HG02943 (cell line): ENCODE measurements around the gene FAM162A.
A peak's percentile ranks its signal among the peaks of the same experiment; 100 is the strongest.

Experiments
- ATAC-seq: cut with Tn5 transposase; IDR thresholded peaks from one replicate; pipeline ENCODE4 v1.9.1; 2021; ENCODE audit warnings: mild to moderate bottlenecking, low read depth, moderate library complexity; ENCODE audit not compliant: unreplicated experiment

Gene FAM162A

DNA sequence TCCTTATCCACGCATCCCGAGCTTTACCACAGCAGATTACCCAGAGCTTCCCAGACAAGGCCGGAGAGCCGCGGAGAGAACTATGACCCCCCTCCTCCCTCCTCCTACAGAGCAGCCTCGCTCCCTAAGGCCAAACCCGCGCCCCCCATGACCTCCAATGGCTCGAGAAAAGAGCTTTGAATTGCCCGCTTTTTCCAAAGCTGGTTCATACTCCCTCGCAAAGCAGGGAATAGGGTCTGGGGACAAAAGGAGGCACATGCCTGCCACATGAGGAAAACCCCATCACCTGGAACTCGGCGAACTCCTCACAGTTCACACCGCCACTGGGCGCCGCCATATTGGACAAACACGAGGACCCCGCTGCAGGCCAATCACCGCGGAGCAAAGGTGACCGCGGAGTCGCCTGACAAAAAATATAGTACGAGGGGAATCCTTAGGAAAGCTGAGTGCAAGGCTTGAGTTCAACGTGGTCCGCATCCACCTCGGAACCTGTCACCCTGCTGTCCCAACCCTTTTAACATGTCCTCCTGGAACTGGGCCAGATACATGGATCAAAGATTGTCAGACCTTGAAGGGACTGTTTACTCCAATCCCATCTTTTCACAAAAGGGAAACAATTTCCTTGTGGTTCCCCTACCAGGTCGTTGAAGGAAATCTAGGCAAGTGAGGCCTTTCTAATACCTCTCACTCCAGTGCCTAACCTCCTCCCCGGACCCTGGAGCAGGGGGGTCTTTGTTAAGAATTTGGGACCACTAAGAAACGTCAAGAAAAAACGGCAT lies 905 bp upstream of the FAM162A start, which contains the start of gene MIX23:
Gene MIX23, minus strand, starts transcription at position 344 of the 779 bp plus-strand sequence. Its CDS starts 7 bp downstream, at position 337.
- peak; percentile 40 for ATAC-seq

DNA sequence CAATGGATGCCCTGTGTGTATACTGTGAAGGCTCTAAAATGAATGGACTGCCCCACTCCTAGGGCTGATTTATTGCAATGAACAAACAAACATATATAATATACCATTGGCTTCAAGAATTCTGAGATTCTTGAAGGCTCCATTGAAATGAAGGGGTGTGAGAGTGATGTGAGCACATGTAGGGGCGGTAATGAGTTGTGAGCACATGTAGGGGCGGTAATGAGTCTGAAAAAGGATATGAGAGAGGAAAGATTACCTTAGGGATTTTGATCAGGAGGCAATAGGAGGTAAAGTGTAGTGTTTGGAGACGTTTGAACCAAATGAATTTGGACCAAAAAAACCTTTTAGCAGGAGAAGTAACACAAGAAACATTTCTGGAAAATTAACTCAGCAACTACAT lies 3.7 kb downstream of the FAM162A start:
- no peak for ATAC-seq

DNA sequence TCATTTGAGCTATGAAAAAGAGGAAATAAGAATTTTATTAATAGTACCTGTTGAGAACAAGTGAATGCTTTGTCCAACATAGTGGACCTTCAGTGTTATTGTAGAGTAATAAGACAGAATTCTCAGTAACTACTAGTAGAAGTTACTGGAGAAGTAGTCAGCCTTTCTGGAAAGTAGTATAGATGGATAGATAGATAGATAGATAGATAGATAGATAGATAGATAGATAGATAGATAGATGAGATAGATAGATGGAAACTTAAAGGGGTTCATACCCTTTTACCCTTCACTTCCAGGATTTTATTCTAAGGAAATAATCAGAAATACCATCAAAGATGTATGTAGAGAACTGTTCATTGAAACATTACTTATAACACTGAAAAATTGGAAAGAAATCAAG lies 5.2 kb downstream of the FAM162A start:
- no peak for ATAC-seq

DNA sequence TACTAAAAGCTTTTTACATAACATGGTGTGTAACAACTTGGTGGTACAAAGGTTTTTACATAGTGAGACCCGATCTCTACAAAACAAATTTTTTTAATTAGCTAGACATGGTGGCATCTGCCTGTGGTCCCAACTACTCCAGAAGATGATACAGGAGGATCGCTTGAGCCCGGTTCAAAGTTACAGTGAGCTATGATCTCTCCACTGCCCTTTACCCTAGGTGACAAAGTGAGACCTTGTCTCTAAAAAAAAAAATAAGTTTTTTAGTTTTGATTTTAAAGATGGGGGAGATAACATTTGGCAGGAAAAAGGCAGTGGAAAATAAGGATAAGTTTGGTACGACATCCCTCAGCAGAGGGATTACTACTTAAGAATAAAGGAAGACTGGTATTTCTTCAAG lies 5.9 kb downstream of the FAM162A start:
- ATAC-seq: no peak

DNA sequence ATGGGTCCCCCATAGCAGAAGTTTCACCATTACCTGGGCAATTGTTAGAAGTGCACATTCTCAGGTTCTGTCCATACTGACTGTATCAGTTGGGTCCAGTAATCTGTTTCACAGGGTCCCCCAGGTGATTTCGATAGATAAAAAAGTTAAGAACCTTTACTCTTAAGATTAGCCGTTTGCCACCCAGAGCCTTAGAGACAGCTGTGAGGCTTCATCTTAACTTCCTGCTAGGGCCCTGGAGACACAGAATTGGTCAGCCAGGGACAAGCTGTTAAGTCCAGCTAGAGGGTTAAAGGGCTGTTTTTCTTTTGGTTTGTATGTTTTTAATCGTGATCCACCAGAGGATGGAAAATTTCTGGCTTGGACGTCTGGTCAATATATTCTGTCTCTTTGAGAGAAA lies 6.7 kb downstream of the FAM162A start:
- no peak for ATAC-seq

DNA sequence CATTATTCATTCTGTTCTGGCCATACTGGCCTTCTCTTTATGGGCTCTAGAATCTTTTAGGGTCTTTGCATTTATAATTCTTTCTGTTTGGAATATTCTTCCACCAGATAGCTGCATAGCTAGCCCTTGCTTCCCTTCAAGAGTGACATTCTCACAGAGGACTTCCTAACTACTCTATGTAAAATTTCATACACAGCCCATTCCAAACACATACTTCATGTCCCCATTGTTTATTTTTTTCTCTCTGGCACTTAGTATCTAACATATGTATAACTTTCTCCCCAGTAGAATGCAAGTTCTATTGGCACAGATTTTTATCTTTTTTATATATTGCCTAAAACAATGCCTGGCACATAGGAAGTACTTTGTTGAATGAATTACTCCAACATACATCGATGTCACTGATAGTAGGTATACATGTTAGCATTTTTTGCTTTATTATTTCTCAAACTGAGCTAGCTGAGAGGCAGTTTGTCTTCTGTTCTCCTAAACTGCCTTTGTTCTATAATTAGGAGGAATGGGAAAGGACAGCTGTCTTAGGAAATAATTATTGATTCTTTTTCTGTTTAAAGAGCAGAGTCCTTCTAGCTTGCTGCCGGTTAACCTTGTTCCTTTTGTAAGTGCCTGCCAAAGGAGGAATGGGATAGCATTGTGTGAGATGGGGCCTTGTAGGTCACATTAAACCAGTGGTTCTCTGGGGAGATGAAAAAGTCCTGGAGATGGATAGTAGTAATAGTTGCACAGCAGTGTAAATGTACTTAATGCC lies 7.9 kb downstream of the FAM162A start:
- no peak for ATAC-seq

DNA sequence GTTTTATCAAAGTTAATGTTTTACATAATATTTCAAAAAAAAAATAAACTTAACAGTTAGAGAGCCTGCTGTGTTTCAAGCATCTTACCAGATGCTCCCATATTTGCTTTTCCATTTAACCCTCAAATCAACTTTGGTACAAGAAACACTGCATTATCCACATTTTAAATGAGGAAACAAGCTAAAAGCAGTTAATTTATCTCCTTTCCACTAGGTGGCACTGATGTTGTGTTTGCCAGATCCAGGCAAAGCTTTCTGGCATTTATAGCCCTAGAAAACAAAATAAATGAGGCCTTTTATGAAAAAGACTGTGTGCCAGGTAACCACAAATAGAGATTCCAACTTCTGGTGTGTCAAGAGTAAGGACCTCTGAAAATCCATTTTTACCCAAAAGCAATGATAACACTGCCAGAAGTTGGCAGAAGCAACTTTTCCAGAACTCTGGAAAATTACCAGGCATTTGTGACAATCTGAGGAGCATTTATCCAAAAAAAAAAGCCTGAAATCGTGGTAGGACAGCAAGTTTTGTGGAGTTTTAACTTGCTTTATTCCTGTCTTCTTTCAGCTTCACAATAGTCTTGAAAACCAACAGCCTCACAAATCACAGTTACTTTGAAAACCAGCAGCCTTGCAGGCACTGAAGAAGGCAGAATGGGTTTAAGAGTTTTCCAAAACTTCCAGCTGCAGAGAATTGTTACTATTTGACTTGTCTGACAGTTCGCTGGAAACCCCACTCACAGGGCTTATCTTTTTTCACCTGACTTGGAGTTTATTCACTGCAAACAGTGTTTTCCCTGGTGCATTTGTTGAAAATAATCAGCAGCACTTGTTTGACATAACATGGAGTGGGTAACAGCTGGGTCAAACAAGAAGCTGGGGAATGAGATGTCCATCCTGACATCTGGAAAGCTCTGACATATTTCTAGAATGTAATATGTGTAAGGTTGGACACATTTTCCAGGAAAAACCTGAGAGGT lies 9.2 kb downstream of the FAM162A start:
- ATAC-seq: no peak

DNA sequence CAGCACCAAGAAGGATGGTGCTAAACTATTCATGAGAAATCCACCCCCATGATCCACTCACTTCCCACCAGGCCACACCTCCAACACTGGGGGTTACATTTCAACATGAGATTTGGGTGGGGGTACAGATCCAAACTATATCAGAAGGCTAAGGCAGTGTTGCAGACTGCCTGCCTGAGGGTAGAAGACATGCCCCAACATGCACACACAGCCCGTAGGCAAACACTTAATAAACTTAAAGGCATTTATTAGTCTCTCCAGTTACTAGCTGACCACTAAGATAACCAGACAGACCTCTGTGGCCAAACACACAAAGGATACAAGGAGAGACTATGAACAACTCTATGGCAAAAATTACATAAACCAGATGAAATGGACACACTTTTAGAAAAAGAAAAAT lies 10.2 kb downstream of the FAM162A start:
- ATAC-seq: no peak

DNA sequence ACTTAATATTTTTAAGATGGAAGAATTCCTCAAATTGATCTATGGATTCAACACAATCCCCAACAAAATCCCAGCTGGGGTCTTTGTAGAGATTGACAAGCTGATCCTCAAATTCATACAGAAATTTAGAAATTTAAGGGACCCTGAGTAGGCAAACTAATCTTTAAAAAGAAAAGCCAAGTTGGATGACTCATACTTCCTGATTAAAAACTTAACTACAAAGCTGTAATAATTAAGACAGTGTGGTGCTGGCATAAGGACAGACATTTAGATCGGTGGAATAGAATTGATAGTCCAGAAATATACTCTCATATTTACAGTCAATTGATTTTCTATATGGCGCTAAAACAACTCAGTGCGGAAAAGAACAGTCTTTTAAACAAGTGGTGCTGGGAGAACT lies 11.6 kb downstream of the FAM162A start:
- ATAC-seq: no peak

DNA sequence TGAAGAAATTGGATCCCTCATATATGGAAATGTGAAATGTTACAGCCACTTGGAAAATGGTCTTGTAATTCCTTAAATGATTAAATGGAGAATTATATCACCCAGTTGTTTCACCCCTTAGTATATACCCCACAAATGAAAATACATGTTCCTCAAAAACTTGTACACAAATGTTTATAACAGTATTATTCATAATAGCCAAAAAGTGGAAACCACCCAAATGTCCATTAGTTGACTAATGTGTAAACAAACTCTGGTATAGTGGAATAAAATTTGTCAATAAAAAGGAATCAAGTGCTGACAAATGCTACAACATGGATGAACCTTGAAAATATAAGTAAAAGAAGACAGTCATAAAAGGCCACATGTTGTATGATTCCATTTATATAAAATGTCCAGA lies 12.5 kb downstream of the FAM162A start:
- ATAC-seq: no peak

DNA sequence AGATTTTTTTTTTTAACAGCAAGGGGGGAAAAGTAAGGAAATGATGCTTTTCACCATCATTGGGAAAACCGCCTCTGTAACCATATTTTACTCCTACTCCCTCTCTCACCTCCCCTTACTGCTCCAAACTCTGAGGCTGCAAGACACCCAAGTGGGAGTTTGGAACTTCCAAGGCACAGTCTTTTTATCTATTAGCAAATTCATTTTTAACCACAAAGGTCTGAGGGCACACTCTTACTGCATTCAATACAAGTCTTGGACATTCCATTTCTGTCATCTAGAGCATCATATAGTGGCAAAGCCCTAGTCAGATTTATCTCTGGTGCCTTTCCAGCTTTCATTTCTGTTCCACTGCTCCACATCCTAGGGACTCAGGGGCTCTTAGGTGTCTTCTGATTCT lies 13.2 kb downstream of the FAM162A start:
- ATAC-seq: no peak

DNA sequence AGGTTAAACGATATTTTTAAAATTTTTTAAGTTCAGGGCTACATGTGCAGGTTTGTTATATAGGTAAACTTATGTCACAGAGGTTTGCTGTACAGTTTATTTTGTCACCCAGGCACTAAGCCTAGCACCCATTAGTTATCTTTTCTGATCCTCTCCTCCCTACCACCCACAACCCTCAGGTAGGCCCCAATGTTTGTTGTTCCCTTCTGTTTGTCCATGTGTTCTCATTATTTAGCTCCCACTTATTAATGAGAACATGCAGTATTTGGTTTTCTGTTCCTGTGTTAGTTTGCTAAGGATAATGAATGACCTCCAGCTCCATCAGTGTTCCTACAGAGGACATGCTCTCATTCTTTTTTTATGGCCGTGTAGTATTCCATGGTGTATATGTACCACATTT lies 14.9 kb downstream of the FAM162A start:
- no peak for ATAC-seq

DNA sequence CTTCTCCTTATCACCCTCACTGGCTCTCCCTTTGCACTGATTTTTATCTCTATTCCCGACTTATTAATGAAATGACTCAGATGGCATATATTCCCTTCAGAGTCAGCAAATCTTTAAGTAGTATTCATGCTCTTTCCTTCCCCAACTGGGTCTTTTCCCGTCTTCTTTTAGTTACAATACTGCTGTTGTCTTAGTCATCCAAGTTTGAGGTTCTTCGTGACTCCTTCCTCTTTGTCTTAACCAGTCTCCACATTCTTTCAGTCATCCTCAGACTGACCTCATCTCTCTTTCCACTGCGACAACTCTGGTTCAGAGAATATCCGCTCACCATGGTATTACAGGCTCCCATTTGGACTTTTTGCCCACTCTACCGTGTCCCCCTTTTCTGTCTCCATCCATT lies 19.5 kb downstream of the FAM162A start:
- ATAC-seq: no peak

DNA sequence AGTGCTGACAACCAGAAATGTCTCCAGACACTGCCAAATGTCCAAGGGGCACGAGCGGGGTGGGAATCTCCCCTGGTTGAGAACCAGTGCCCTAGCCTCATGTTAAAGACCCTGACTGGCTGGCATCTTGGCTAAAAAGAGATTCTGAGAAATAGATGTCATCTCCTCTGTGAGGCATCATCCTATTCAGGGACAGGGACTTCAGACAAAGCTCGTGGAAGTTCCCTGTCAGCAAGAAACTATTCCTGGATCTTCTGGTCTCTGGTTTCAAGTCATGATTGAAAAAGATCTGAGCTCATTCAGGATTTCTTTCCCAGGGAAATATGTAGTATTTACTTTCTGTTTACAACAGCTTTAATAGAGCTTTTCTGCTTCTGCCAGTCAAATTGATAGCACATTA lies 21.0 kb downstream of the FAM162A start:
- ATAC-seq: no peak

DNA sequence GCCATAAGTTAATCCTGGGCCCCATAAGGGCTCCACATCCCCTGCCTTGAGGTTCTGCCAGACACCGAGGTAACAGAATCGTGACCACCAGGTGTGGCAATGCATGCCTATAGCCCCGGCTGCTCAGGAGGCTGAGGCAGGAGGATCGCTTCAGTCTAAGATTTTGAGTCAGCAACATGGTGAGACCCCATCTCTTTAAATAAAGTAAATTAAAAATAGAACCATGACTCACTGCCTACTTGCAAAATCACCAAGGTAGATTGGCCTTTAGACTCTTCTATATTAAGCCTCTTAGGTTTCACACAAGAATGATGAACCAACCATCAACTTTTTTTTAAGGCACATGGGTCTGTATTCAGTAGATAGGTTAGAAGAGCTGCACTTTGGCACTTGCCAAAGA lies 22.2 kb downstream of the FAM162A start:
- no peak for ATAC-seq

DNA sequence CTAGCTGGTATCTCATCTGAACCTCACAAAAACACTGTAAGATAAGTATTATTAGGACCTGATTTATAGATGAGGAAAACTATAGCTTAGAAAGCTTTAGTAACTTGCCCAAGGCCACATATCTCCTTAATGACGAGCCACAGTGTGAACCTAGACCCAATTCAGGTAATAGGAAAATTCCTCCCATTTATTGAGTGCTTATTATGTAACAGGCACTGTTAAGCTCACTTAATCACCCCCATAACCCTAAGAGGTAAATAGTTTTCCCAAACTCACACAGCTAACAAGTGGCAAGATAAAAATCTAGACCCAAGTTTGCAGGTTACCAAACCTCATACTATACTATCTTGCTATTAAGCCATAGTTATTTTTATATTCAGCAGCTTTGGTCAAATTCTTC lies 24.0 kb downstream of the FAM162A start:
- ATAC-seq: no peak

DNA sequence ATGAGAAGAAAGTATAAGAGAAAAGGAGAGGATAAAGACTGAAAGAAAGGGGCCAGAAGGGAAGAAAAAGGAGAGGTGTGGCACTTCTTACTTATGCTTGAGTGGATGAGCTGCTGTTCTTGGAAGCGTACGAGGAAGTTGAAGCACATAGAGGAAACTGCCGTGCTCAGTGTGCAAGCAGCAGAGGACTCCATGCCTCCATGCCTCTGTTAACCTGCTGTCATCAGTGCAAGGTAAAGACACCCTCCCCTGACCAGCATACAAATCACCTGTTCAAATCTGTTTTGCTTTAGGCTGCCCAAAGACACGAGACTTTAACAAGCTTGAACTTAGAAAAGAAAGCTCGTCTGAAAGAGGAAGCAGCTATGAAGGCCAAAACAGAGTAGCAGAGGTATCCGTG lies 25.5 kb downstream of the FAM162A start:
- no peak for ATAC-seq

DNA sequence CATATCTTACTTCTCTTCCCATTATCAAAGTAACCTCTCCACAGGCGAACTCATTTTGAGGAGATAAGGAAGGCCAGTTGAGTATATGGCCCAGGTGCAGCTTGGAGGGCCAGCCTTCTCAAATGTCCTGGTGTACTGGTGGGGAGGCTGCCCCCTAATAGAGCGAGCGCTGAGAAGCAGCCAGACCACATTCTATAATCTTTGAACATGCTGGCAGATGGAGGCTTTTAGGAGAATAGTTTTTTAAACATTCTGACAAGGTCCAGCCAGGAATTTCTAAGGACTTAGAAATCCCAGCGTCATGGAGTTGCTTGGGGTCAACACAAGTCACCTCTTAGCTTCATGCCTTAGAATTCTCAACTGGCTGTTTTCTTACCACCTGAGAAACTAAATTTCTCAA lies 26.1 kb downstream of the FAM162A start:
- ATAC-seq: no peak

DNA sequence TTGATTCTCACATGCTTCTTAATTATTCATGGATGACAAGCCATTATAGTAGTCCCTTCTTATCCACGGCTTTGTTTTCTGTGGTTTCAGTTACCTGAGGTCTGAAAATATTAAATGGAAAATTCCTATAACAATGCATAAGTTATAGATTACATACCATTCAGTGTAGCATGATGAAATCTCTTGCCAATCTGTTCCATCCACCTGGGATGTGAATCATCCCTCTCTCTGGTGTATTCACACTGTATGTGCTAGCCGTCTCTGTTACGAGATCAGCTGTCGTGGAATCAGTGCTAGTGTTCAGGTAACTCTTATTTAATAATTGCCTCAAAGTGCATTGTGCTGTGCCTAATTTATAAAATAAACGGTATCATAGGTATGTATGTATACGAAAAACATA lies 26.7 kb downstream of the FAM162A start:
- ATAC-seq: no peak

DNA sequence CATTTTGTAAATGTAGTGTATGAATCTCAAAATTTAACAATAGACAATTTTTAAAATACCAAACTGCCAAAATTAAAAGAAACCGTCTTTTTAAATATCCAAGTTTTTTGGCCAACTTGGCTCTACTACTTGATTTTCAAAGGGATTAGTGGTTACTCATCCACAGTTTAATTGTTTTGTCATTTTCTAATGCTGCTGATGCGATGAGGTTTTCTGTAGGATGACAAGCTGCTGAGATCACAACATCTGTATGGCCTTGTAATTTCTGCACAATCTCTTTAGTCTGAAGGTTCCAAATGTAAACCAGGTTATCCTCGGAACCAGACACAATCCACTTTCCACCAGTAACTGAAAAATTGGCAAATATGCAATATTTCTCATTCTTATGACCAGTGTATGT lies 30.4 kb downstream of the FAM162A start:
- no peak for ATAC-seq
